Uterus (tissue), 4 donors: Measurements from ENCODE around the gene TBL1X. TPM values are rescaled to one million over a fixed set of nuclear protein-coding genes. Genes with fewer than 3 reads are reported as not detected.
A peak's percentile ranks its signal among the peaks of the same experiment; 100 is the strongest.
"Not testable (repeated sequence)": the region's sequence is repeated elsewhere in the genome, so short reads cannot be mapped to it uniquely, and the experiment has no call there.

Source experiments
- DNase-seq, 2 donors: peaks; one replicate each; pipeline ENCODE4 v3.0.0-alpha.2; 2019 to 2020
- H3K27ac ChIP-seq, 2 donors: fragments of 200-600 bp; sonication (generic); 1 replicate in 1 of 2; 2 replicates in 1 of 2; pipeline ENCODE4 v1.5.1; 2016 to 2018
- H3K27me3 ChIP-seq, 2 donors: fragments of 200-600 bp; sonication (generic); one replicate each; pipeline ENCODE4 v1.5.1; 2018 to 2019; ENCODE audit warnings: control low read depth in 1 of 2
- H3K36me3 ChIP-seq, 2 donors: fragments of 200-600 bp; sonication (generic); one replicate each; pipeline ENCODE4 v1.5.1; 2019; ENCODE audit warnings: control low read depth in 1 of 2
- H3K4me1 ChIP-seq, 2 donors: fragments of 200-600 bp; sonication (generic); one replicate each; pipeline ENCODE4 v1.5.1; 2018 to 2019; ENCODE audit warnings: control low read depth in 1 of 2
- H3K4me3 ChIP-seq, 2 donors: fragments of 200-600 bp; sonication (generic); 1 replicate in 1 of 2; 2 replicates in 1 of 2; pipeline ENCODE4 v1.5.1; 2018 to 2019; ENCODE audit warnings: mild to moderate bottlenecking in 1 of 2
- H3K9me3 ChIP-seq, 2 donors: fragments of 200-600 bp; sonication (generic); one replicate each; pipeline ENCODE4 v1.5.1; 2019; ENCODE audit warnings: control low read depth in 1 of 2
- POLR2A ChIP-seq, 2 donors: fragments of 450-650 bp; IDR thresholded peaks; one replicate each; pipeline ENCODE4 v1.6.1; 2016; ENCODE audit warnings: antibody characterized with exemption in 2 of 2, mild to moderate bottlenecking in 1 of 2, moderate library complexity in 1 of 2
- intact Hi-C: fragments of 100-400 bp; cut with DNase I; formaldehyde crosslinking; loops from one replicate; pipeline ENCODE4 v1.15.1; 2023; ENCODE audit warnings: low total_unique reads
- total RNA-seq, 4 donors: library from RNA; depleted of rRNA in 3 of 4; stranded (reverse); fragments of >200 nt in 3 of 4; gene quantifications; one replicate each; pipeline versions ENCODE4 v1.1.0 to v1.2.4, GENCODE V29; 2014 to 2023
- TF ChIP-seq, protein P1 (sequence below), 4 experiments: fragments of 200-600 bp in 2 of 4; fragments of 450-650 bp in 2 of 4; sonication (generic) in 2 of 4; IDR thresholded peaks; one replicate each; pipeline ENCODE4 v1.5.1; 2016 to 2019; ENCODE audit warnings: antibody characterized with exemption in 4 of 4, mild to moderate bottlenecking in 2 of 4, moderate library complexity in 1 of 4
- donor health status: DM: yes; HTN: yes; CAD: no.

TBL1X gene
- total RNA-seq, 4 donors from 2014 or later = 15.4 to 121 (median 47.7) TPM

DNA sequence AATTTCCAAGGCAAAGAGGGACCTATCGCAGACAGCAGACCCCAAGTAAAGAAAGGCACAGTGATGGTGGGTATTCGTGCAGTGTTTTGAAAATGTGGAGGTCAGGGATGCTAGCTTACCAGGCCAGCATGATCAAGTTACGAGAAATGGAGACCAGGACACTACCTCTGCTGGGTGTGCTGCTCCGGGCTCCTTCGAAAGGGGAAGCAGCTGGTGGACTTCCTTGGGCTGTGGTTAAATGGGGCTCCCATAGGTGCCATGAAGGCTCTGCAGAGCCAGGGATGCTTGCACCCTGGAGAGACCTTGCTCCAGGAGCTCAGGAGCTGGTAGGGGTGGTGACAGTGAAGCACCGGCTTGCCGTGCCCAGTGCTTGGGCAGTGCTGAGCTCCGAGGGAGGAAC is 68.8 kb downstream of the TBL1X start:
- DNase-seq = no peak
- Histone ChIP-seq H3K4me1 (no peaks in the 10 kb centered on the region), H3K9me3 (no peaks in the 10 kb centered on the region), H3K4me3 (no peak overlapping the region), H3K27me3 (no peaks in the 10 kb centered on the region), H3K27ac (no peak overlapping the region), H3K36me3 (no peaks in the 10 kb centered on the region)
- intact Hi-C loops = no loop called here
- TF ChIP-seq, protein P1, sequence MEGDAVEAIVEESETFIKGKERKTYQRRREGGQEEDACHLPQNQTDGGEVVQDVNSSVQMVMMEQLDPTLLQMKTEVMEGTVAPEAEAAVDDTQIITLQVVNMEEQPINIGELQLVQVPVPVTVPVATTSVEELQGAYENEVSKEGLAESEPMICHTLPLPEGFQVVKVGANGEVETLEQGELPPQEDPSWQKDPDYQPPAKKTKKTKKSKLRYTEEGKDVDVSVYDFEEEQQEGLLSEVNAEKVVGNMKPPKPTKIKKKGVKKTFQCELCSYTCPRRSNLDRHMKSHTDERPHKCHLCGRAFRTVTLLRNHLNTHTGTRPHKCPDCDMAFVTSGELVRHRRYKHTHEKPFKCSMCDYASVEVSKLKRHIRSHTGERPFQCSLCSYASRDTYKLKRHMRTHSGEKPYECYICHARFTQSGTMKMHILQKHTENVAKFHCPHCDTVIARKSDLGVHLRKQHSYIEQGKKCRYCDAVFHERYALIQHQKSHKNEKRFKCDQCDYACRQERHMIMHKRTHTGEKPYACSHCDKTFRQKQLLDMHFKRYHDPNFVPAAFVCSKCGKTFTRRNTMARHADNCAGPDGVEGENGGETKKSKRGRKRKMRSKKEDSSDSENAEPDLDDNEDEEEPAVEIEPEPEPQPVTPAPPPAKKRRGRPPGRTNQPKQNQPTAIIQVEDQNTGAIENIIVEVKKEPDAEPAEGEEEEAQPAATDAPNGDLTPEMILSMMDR (IDR thresholded peaks at IDR 0.05) = no peak
- TF ChIP-seq POLR2A (IDR thresholded peaks at IDR 0.05) = no peak

DNA sequence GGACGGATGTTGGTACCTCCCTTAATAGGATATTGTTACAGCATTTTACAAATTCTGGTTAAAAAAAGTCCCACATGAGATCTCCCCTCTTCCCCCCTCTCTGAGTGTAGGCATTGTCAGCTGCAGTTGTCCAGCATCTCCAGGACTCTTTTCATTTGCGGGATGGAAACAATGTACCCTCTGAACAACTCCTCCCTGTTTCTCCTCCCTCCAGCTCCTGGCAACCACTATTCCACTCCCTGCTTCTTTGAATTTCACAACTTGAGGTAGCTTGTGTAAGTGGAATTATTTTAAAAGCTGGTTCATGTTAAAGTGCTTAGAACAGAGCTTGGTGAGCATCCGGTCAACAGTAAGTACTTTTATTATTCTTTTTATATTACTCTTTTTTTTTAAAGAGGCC is 69.8 kb downstream of the TBL1X start:
- H3K4me3 ChIP-seq = no peak overlapping the region
- no peaks in the 10 kb centered on the region for H3K27me3 ChIP-seq
- no peaks in the 10 kb centered on the region for H3K9me3 ChIP-seq
- H3K4me1 ChIP-seq = no peaks in the 10 kb centered on the region
- peak; percentile 34 for DNase-seq
- H3K36me3 ChIP-seq = no peaks in the 10 kb centered on the region
- intact Hi-C loops = no loop called here
- peak overlapping the region; percentile 8 to 32 for H3K27ac ChIP-seq
- TF ChIP-seq POLR2A (IDR thresholded peaks at IDR 0.05) = no peak
- TF ChIP-seq, protein P1 (IDR thresholded peaks at IDR 0.05) = no peak

DNA sequence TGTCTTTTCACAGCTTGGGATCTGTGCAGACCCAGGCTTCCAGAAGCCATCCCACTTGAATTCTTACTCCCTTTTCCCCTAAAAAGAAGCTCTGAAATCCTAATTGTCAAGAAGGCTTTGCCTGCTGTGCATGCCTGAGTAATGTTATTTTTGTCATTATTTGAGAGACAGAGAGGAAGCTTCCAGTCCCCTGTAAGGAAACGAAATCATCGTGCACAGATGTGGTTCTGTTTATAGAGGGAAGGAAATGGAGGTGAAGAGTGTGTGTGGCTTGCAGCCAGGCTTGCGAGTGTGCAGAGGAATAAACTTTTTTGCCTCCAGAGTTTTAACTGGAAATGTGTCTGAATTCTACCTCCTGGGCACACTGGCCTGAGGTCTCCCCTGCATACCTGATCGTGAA is 70.2 kb downstream of the TBL1X start:
- intact Hi-C loops = no loop called here
- H3K27ac ChIP-seq = peak overlapping the region; percentile 8 to 23
- H3K4me3 ChIP-seq = no peak overlapping the region

GRCh38 chrX:9536156-9536555 is 71.3 kb downstream of the TBL1X start:
- H3K4me3 ChIP-seq, DNase-seq, H3K36me3 ChIP-seq, intact Hi-C loops, H3K9me3 ChIP-seq, H3K4me1 ChIP-seq, H3K27me3 ChIP-seq: not testable (repeated sequence)
- H3K27ac ChIP-seq = peak overlapping the region in 1 of 2 donors; percentile 8

More for the DNA sequence above, 70.2 kb downstream of the TBL1X start:
- TF ChIP-seq, protein P1 (IDR thresholded peaks at IDR 0.05) = no peak
- no peak for TF ChIP-seq POLR2A (IDR thresholded peaks at IDR 0.05)
- H3K36me3 ChIP-seq = no peaks in the 10 kb centered on the region
- DNase-seq = no peak
- H3K4me1 ChIP-seq = no peaks in the 10 kb centered on the region
- no peaks in the 10 kb centered on the region for H3K9me3 ChIP-seq
- no peaks in the 10 kb centered on the region for H3K27me3 ChIP-seq

DNA sequence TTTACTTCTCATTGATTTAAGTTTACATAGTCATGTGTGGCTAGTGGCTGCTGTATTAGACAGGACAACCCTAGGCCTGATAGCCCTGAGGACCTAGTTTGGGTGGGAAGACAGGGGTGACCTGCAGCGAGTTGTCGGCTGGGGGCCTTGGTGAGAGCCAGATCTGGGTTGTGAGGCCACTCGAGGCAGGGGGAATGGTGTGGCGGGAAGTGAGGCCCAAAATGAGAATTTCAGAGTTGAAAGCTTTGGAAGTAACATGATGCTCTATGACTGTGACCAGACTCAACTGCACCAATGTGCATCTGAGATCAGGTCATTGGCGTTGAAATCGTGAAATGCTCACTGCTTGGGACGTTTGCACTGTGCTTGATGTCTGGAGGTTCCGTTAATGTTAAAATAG is 72.9 kb downstream of the TBL1X start:
- Histone ChIP-seq H3K27ac (no peak overlapping the region), H3K4me3 (no peak overlapping the region), H3K4me1 (no peaks in the 10 kb centered on the region), H3K36me3 (no peaks in the 10 kb centered on the region), H3K27me3 (no peaks in the 10 kb centered on the region), H3K9me3 (no peaks in the 10 kb centered on the region)
- TF ChIP-seq, protein P1 (IDR thresholded peaks at IDR 0.05) = no peak
- no peak for TF ChIP-seq POLR2A (IDR thresholded peaks at IDR 0.05)
- DNase-seq = no peak
- intact Hi-C loops = no loop called here

- Histone ChIP-seq H3K4me3 (no peak overlapping the region), H3K27ac (no peak overlapping the region), H3K36me3 (no peaks in the 10 kb centered on the region), H3K27me3 (no peaks in the 10 kb centered on the region), H3K9me3 (no peaks in the 10 kb centered on the region), H3K4me1 (no peaks in the 10 kb centered on the region)
- intact Hi-C loops = no loop called here
- no peak for DNase-seq
- TF ChIP-seq, protein P1 (IDR thresholded peaks at IDR 0.05) = no peak
- no peak for TF ChIP-seq POLR2A (IDR thresholded peaks at IDR 0.05)
Measured at GRCh38 chrX:9538544-9539045, 73.7 kb downstream of the TBL1X start.
